Right atrium auricular region (tissue), 2 donors: ENCODE results near the gene MAGI1. TPM values are rescaled to one million over a fixed set of nuclear protein-coding genes. Genes with fewer than 3 reads are reported as not detected.

Experiments
- DNase-seq: peaks from one replicate; pipeline ENCODE4 v3.0.0-alpha.2; 2019; ENCODE audit warnings: low spot score
- H3K27ac ChIP-seq, 2 donors: fragments of 200-600 bp; sonication (generic); 1 replicate in 1 of 2; 2 replicates in 1 of 2; pipeline ENCODE4 v1.5.1; 2016 to 2019
- H3K27me3 ChIP-seq, 2 donors: fragments of 200-600 bp; sonication (generic); one replicate each; pipeline versions ENCODE4 v1.5.1 to v1.6.0; 2017 to 2019
- H3K36me3 ChIP-seq: fragments of 200-600 bp; sonication (generic); one replicate; pipeline ENCODE4 v1.5.1; 2016
- H3K4me1 ChIP-seq, 2 donors: fragments of 200-600 bp; sonication (generic); one replicate each; pipeline versions ENCODE4 v1.5.1 to v1.6.0; 2017 to 2019
- H3K4me3 ChIP-seq, 2 donors: fragments of 200-600 bp; sonication (generic); 1 replicate in 1 of 2; 2 replicates in 1 of 2; pipeline ENCODE4 v1.5.1; 2017 to 2019; ENCODE audit warnings: mild to moderate bottlenecking in 1 of 2, moderate library complexity in 1 of 2
- H3K9me3 ChIP-seq, 2 donors: fragments of 200-600 bp; sonication (generic); one replicate each; pipeline ENCODE4 v1.5.1; 2019
- CTCF ChIP-seq, 2 donors: fragments of 200-600 bp; sonication (generic); IDR thresholded peaks; one replicate each; pipeline ENCODE4 v1.5.1; 2019; ENCODE audit warnings: antibody characterized with exemption in 2 of 2
- total RNA-seq, 2 donors: library from RNA; depleted of rRNA; stranded (reverse); fragments of >200 nt; gene quantifications; one replicate each; pipeline ENCODE4 v1.1.0, GENCODE V29; 2016

MAGI1 gene
- total RNA-seq, 2 donors from 2014 or later, result 28.5 to 34.8 TPM

- Histone ChIP-seq H3K27me3 (no peaks in the 10 kb centered on the region), H3K27ac (no peak overlapping the region), H3K36me3 (no peaks in the 10 kb centered on the region), H3K4me1 (no peaks in the 10 kb centered on the region), H3K9me3 (no peaks in the 10 kb centered on the region), H3K4me3 (no peak overlapping the region)
- DNase-seq, result no peak
- no peak for TF ChIP-seq CTCF (IDR thresholded peaks at IDR 0.05)
These were observed 262.2 kb downstream of the MAGI1 start for GRCh38 chr3:65776494-65776893.

GRCh38 chr3:65776081-65776480, 262.6 kb downstream of the MAGI1 start:
- Histone ChIP-seq H3K4me3 (no peak overlapping the region), H3K9me3 (no peaks in the 10 kb centered on the region), H3K4me1 (no peaks in the 10 kb centered on the region), H3K27me3 (no peaks in the 10 kb centered on the region), H3K36me3 (no peaks in the 10 kb centered on the region), H3K27ac (no peak overlapping the region)
- no peak for TF ChIP-seq CTCF (IDR thresholded peaks at IDR 0.05)
- no peak for DNase-seq

- H3K9me3 ChIP-seq, result no peaks in the 10 kb centered on the region
- H3K27ac ChIP-seq, result no peak overlapping the region
- DNase-seq, result no peak
- no peak overlapping the region for H3K4me3 ChIP-seq
- H3K36me3 ChIP-seq, result no peaks in the 10 kb centered on the region
- H3K27me3 ChIP-seq, result no peaks in the 10 kb centered on the region
- H3K4me1 ChIP-seq, result no peaks in the 10 kb centered on the region
- TF ChIP-seq CTCF (IDR thresholded peaks at IDR 0.05), result no peak
These were observed 266.0 kb downstream of the MAGI1 start for GRCh38 chr3:65772758-65773157.

GRCh38 chr3:65767551-65767950, 271.2 kb downstream of the MAGI1 start:
- H3K9me3 ChIP-seq, result no peaks in the 10 kb centered on the region
- H3K4me1 ChIP-seq, result no peaks in the 10 kb centered on the region
- H3K27ac ChIP-seq, result no peak overlapping the region
- H3K27me3 ChIP-seq, result no peaks in the 10 kb centered on the region
- no peak overlapping the region for H3K4me3 ChIP-seq
- H3K36me3 ChIP-seq, result no peaks in the 10 kb centered on the region
- no peak for DNase-seq
- TF ChIP-seq CTCF (IDR thresholded peaks at IDR 0.05), result no peak

- no peak overlapping the region for H3K4me3 ChIP-seq
- no peak overlapping the region for H3K27ac ChIP-seq
- H3K36me3 ChIP-seq, result no peaks in the 10 kb centered on the region
- no peaks in the 10 kb centered on the region for H3K27me3 ChIP-seq
- no peak for TF ChIP-seq CTCF (IDR thresholded peaks at IDR 0.05)
- no peak for DNase-seq
- peaks cover 0 to 4% of the 10 kb centered on the region in 2 donors for H3K4me1 ChIP-seq
- H3K9me3 ChIP-seq, result no peaks in the 10 kb centered on the region
These were observed 276.5 kb downstream of the MAGI1 start for GRCh38 chr3:65762235-65762580.

GRCh38 chr3:65761446-65762234, 277.1 kb downstream of the MAGI1 start:
- no peak overlapping the region for H3K27ac ChIP-seq
- H3K9me3 ChIP-seq, result no peaks in the 10 kb centered on the region
- H3K4me1 ChIP-seq, result peaks cover 0 to 4% of the 10 kb centered on the region in 2 donors
- no peak overlapping the region for H3K4me3 ChIP-seq
- DNase-seq, result no peak
- no peaks in the 10 kb centered on the region for H3K27me3 ChIP-seq
- TF ChIP-seq CTCF (IDR thresholded peaks at IDR 0.05), result no peak
- H3K36me3 ChIP-seq, result no peaks in the 10 kb centered on the region
